GM21786 (cell line): ENCODE results near the gene CCL18.
"Not testable (repeated sequence)": the region's sequence is repeated elsewhere in the genome, so short reads cannot be mapped to it uniquely, and the experiment has no call there.

ENCODE experiments used
- ATAC-seq: cut with Tn5 transposase; IDR thresholded peaks from one replicate; pipeline ENCODE4 v1.9.1; 2021; ENCODE audit not compliant: unreplicated experiment

Gene CCL18

GRCh38 chr17:36070427-36070826, 6.4 kb downstream of the CCL18 start:
- ATAC-seq = no peak

GRCh38 chr17:36071751-36072150, 7.7 kb downstream of the CCL18 start:
- no peak for ATAC-seq

DNA sequence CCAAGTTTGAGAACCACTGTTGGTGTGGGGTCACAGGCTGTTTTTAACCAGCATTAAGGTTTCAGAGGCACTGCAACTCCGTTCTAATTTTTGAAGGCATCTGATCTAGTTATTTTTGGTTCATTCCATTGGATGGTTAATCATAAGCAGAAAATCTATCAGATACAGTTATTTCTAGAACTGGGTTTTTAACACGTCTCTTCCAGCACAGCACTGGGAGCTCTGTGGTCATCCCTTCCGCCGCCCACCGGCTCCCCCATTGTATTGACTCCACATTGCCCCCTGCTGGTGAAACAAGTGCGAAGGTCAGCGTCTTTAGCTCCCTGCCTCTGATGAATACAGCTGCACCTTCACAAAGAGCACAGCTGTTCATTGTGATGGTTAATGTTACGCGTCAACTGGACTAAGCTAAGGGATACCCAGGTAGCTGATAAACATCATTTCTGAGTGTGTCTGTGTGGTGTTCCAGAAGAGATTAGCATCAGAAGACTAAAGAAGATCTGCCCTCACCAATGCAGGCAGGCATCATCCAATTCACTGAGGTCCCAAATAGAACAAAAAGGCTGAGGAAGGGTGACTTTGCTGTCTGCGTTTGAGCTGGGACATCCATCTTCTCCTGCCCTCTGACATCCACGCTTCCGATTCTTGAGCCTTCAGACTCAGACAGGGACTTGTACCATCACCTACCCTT, 8.5 kb downstream of the CCL18 start:
- peak; percentile 47 for ATAC-seq

DNA sequence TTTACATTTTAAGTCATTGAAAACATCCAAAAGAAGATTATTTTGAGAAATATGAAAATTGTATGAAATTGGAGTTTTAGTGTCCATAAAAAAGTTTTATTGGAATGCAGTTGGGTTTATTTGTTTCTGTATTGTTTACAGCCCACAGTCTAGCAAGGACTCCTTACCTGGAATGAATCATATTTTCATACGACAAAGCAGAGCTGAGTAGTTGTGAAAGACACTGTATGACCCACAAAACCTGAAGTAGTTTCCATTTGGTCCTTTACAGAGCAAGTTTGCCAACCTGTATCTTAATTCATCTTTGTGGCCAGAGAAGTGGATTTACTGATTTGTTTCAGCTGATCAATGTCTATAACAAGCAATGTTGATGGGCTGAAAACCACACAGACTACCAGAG, 10.3 kb downstream of the CCL18 start:
- no peak for ATAC-seq

- ATAC-seq = peak; percentile 35
Observed at GRCh38 chr17:36081681-36082471, 17.8 kb downstream of the CCL18 start.

DNA sequence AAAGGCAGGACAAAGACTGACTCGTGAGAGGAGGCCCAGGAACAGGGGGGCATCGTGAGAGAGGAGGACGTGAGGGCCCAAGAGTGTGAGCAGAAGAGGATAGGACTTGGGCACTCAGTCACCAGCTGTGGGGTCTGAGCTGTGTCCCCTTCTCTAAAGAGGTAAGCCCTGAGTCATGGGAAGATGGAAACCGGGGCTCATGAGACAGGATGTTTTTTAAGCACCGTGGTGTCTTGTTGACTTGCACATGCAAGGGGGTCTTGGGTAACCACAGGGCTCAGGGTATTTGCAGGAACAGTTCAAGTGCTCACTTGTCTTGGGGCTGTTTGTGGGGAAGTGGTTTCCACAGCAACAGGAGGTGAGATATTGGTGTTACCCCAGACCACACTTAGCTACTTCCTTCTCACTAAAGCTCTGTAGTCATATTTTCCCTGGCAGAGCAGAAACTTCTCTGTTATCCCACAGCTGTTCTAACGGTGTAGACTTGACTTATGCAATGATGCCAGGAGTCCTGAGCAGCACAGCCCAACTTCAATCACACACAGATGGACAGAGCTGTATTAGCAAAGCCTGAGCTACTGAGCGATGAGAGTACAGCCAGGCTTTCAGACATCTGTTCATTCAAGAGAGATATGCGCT, 18.5 kb downstream of the CCL18 start:
- ATAC-seq = peak; percentile 50

GRCh38 chr17:36083691-36084090, 19.6 kb downstream of the CCL18 start:
- not testable (repeated sequence) for ATAC-seq

DNA sequence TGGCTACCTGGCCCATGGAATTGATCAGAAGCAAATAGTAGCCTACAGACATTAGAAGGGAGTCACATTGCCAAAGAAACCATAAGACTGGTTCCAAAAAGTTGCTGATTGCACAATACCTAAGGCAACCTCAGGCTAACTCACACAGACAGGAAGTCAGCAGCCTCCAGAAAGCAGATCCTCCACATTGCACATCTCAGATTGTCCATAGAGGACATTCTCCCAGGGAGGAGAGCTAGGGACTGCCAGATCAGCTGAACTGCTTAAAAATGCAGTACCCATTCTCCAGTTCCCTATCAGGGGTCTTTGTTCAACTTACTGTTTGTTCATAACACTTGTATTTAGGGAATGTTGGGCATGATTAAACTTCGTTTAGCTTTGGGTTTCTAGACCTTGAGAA, 21.7 kb downstream of the CCL18 start:
- no peak for ATAC-seq

DNA sequence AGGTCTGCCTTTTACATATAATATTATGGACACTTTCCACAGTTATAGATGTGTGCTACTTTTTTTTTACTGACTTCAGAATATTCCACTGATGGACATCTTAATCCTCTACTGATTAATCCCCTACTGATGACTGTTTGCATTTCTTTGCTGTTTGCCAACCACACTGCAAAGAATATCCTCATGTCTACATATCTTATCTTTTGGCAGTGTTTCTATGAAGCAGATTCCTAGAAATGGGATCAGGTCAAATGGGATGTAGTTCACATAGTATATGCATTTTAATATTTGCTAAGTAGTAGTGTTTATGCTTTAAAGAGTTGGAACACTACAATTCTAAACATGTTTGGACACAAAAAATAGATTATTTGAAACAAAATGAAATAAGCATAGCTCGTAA, 22.7 kb downstream of the CCL18 start:
- no peak for ATAC-seq

GRCh38 chr17:36087471-36087870, 23.4 kb downstream of the CCL18 start:
- not testable (repeated sequence) for ATAC-seq

DNA sequence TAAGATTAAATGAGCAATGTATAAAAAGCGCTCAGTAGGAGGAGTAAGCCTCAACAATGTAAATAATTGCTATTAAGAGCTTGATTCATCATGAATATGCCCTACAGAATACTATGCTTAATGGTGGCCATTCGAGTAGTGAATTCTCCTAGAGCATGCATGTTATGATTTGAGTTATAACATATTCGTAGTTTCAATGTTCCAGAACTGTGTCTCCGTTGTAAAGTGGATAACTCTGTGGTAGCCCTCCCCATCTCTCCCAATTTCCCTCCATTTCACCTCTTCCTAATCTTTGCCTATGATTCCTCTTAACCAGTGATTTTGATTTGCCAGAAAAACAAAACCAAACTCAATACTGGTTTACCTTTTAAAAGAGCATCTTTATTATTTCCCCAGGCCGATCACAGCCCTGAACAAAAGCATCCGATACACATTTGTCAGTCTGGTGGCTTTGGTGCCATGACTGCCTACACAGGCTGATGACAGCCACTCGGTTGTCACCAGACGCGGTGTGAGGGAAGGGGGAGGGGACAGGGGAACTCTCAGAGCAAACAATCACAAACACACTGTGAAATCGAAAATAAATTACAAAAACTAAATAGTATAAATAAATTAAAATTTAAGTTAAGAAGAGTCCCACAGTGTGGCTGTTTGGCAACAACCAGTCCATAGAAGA, 24.0 kb downstream of the CCL18 start:
- not testable (repeated sequence) for ATAC-seq

DNA sequence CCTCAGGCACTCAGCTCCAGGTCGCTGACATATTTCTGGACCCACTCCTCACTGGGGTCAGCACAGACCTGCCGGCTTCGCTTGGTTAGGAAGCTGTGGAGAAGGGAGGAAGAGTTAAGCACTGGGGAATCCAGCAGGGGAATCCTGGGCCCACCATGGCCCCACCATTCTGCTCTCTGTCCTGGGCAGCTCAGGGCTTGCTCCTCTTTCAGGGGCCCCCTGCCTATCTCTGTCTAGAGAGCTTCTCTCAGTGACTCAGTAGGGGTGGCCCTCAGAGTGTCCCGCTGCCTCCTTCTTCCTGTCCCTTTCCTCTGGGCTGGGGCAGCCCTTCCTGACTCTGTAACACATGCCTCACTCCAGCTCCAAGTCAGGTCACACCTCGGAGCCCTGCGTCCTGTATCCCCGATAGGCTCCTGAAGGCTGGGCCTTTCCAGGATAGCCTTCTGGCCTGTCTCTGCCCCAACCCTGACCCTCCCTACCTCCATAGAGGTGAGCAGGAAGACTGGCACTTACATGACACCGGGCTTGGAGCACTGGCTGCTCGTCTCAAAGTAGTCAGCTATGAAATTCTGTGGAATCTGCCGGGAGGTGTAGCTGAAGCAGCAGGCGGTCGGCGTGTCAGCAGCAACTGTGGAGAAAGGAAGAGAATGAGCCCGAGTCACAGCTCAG, 24.7 kb downstream of the CCL18 start:
- ATAC-seq = no peak

DNA sequence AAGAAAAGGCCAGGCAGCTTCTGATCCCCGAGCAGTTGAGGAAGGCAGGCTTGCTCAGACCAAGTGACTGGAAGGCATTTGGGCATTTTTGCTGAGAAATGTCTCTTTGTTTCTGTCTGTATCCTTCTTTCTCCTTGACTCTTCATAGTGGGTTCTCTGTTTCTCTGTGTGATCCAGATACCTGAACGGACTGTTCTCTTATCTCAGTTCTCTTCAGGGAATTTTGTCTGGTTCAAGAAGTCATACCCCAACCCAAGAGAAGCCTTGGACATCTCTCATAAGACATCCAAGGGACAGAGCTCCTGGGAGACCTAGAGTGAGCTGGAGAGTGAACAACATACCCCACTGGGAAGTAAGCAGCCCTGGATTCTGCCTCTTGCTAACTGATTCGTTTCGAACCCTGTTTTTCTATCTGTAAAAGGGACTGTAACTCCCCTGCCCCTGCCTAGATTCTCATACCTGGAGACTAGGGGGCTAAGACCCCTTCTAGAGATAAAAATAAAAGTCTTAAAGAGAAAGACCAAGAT, 25.3 kb downstream of the CCL18 start:
- no peak for ATAC-seq

DNA sequence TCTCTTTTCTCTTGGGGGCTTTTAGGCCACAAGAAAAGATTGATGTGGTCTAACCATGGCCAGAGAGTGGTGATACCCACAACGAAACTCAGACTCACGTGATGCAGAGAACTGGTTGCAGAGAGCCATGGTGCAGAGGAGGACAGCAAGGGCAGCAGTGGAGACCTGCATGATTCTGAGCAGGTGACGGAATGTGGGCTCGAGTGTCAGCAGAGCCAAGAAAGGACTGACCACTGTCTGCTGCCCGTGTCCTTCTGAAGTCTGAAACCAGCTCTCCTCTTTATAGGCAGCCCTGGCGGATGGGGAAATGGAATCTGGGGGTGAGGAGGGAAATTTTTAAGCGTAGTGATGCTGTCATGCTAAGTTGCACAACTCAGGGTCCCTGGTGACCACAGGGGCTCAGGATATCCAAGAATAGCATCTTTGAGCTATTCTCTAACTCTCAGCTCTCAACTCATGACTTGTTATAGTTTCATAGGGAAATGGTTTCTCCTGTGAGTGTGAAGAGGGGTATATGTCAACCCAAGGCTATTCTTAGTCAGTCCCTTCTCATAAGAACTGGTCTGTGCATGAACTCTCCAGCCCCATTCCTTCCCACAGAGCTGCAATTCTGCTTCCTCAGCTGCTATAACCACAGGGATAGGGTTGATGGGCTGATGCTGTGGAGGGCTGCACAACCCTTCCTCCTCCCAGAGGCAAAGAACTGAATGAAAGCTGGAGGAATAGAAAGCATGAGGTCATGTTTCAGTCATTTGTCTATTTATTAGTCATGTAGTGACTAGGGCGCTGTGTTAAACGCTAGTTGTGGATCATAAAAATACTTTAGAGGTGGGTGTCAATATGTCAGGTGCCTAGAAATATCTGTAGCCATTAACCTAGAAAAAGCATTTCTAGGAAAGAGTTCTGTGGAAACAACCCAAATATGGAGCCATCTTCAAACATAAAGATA, 26.1 kb downstream of the CCL18 start, which contains the start of gene CCL3:
Gene CCL3 (minus strand): TSS at position 256 of the 949 bp plus-strand sequence. CDS start 85 bp downstream, at position 171.
- ATAC-seq = peak; percentile 65

DNA sequence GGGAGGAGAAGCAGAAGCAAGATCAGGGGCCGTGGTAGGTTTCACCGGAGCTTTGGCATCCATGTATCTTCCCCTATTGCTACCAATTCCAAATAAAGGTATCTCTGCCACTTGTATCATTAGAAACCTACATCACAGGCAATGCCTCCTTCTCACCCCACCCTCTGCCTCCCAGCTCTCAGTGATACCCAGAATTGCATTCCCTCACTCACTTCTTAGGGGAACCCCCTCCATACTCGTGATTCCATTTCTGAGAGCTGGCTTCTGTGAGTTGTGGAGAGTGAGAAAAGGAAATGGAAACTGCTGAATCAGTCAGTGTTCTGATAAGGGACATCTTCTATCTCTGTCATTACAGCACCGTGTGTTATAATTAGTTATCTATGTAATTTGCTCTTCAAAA, 28.2 kb downstream of the CCL18 start:
- no peak for ATAC-seq

DNA sequence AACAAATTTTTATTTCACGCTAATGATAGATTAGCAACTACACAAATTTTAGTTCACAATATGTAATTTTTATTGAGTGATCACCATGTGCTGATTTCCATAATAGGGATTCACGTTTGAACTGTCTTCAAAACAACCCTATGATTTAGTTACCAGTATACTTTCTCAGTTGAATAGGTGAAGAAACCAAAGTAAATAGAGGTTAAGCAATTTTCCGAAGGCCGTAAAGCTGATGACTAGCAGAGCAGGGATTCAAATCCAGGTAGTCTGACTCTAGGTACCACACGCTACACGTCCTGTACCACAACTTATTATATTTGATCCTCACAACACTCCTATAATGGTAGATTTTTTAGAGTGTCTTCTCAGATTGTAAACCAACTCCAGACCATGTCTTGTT, 28.6 kb downstream of the CCL18 start:
- not testable (repeated sequence) for ATAC-seq

- no peak for ATAC-seq
Observed at GRCh38 chr17:36094232-36094631, 30.2 kb downstream of the CCL18 start.

GRCh38 chr17:36094746-36095145, 30.7 kb downstream of the CCL18 start:
- ATAC-seq = no peak

GRCh38 chr17:36095992-36096391, 31.9 kb downstream of the CCL18 start:
- ATAC-seq = no peak
